Measurements from ENCODE around the gene RAB33B.

DNA sequence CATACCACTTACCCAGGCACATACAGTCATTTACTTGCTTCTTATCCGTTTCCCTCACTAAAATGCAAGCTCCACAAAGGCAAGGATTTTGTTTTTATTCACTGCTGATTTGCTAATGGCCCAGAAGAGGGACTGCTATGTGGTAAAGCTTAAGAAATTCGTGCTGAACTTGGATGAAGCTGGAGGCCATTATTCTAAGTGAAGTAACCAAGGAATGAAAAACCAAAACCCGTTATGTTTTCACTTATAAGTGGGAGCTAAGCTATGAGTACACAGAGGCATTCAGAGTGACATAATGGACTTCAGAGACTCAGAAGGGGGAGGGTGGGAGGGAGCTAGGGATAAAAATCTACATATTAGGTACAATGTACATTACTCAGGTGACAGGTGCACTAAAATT lies 47.2 kb downstream of the RAB33B start:
- TF ChIP-seq, protein P1, sequence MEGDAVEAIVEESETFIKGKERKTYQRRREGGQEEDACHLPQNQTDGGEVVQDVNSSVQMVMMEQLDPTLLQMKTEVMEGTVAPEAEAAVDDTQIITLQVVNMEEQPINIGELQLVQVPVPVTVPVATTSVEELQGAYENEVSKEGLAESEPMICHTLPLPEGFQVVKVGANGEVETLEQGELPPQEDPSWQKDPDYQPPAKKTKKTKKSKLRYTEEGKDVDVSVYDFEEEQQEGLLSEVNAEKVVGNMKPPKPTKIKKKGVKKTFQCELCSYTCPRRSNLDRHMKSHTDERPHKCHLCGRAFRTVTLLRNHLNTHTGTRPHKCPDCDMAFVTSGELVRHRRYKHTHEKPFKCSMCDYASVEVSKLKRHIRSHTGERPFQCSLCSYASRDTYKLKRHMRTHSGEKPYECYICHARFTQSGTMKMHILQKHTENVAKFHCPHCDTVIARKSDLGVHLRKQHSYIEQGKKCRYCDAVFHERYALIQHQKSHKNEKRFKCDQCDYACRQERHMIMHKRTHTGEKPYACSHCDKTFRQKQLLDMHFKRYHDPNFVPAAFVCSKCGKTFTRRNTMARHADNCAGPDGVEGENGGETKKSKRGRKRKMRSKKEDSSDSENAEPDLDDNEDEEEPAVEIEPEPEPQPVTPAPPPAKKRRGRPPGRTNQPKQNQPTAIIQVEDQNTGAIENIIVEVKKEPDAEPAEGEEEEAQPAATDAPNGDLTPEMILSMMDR (IDR thresholded peaks at IDR 0.05), result no peak
- TF ChIP-seq POLR2A (IDR thresholded peaks at IDR 0.05) (no peak), POLR2AphosphoS5 (IDR thresholded peaks at IDR 0.05) (no peak), EP300 (IDR thresholded peaks at IDR 0.05; ENCODE audit: low read depth) (no peak)

Data from transverse colon (tissue), 4 donors.